OCI-LY7 (cell line): ENCODE data around the gene HAPSTR1. TPM values are rescaled to one million over a fixed set of nuclear protein-coding genes. Genes with fewer than 3 reads are reported as not detected.

ENCODE experiments used
- BruUV-seq: library from RNA; stranded (reverse); fragments of 400-500 nt; replicated peaks from 2 replicates; lab custom pipeline; 2021; lab: Mats Ljungman, UMichigan
- CTCF ChIA-PET: fragments of 300-600 bp; sonication (Branson Sonifier 250); formaldehyde crosslinking; loops from one replicate; lab custom pipeline; 2022; ENCODE audit warnings: antibody characterized with exemption; ENCODE audit not compliant: unreplicated experiment; lab: Charles Lee
- POLR2A ChIA-PET: fragments of 300-600 bp; sonication (Branson Sonifier 250); formaldehyde crosslinking; loops from one replicate; lab custom pipeline; 2022; ENCODE audit warnings: antibody characterized with exemption; lab: Charles Lee
- DNase-seq: peaks from one replicate; pipeline ENCODE4 v3.0.0-alpha.2; 2015; ENCODE audit warnings: low spot score
- H2AFZ ChIP-seq: fragments of 200-600 bp; sonication (generic), shearing (Covaris generic); 2 replicates; pipeline ENCODE4 v1.6.1; 2014; ENCODE audit warnings: mild to moderate bottlenecking, antibody characterized with exemption, low read length, moderate library complexity
- H3K27ac ChIP-seq: fragments of 200-600 bp; sonication (generic); 2 replicates; pipeline ENCODE4 v1.5.1; 2014; ENCODE audit warnings: mixed run types, low read depth, mild to moderate bottlenecking, moderate library complexity, low read length, inconsistent platforms; ENCODE audit not compliant: poor library complexity, severe bottlenecking
- H3K36me3 ChIP-seq: fragments of 200-600 bp; sonication (generic); 2 replicates; pipeline ENCODE4 v1.6.1; 2014; ENCODE audit warnings: mild to moderate bottlenecking, antibody characterized with exemption, low read length, moderate library complexity, mixed read lengths; ENCODE audit not compliant: insufficient read depth
- H3K4me1 ChIP-seq: fragments of 200-600 bp; sonication (generic); 2 replicates; pipeline ENCODE4 v1.5.1; 2014; ENCODE audit warnings: mild to moderate bottlenecking, low read length; ENCODE audit not compliant: insufficient read depth, poor library complexity, severe bottlenecking
- H3K4me2 ChIP-seq: fragments of 200-600 bp; sonication (generic); 2 replicates; pipeline ENCODE4 v1.6.1; 2014; ENCODE audit warnings: mild to moderate bottlenecking, low read length
- H3K4me3 ChIP-seq: fragments of 200-600 bp; sonication (generic); 2 replicates; pipeline ENCODE4 v1.5.1; 2014; ENCODE audit warnings: mild to moderate bottlenecking, low read depth, low read length; ENCODE audit not compliant: poor library complexity, severe bottlenecking
- H3K79me2 ChIP-seq: fragments of 200-600 bp; sonication (generic); 2 replicates; pipeline ENCODE4 v1.6.1; 2016; ENCODE audit warnings: low read depth, mild to moderate bottlenecking, low read length, moderate library complexity, mixed read lengths; ENCODE audit not compliant: insufficient read depth
- H3K9me2 ChIP-seq: fragments of 200-600 bp; sonication (generic); 2 replicates; pipeline ENCODE4 v1.6.1; 2016; ENCODE audit warnings: mild to moderate bottlenecking, low read length, mixed read lengths; ENCODE audit not compliant: insufficient read depth
- H3K9me3 ChIP-seq: fragments of 200-600 bp; sonication (generic); 2 replicates; pipeline ENCODE4 v1.6.1; 2014; ENCODE audit warnings: mild to moderate bottlenecking, mixed run types, low read length, mixed read lengths
- H4K20me1 ChIP-seq: fragments of 200-600 bp; sonication (generic); 2 replicates; pipeline ENCODE4 v1.6.1; 2014; ENCODE audit warnings: mild to moderate bottlenecking, antibody characterized with exemption, low read length, moderate library complexity, mixed read lengths; ENCODE audit not compliant: insufficient read depth
- CTCF ChIP-seq: fragments of 200-600 bp; sonication (generic); conservative IDR thresholded peaks from 2 replicates; pipeline ENCODE4 v1.5.1; 2014; ENCODE audit warnings: mild to moderate bottlenecking, antibody characterized with exemption, low read length, moderate library complexity, mixed read lengths
- EZH2phosphoT487 ChIP-seq: fragments of 200-600 bp; sonication (generic); IDR thresholded peaks from 2 replicates; pipeline ENCODE4 v1.6.1; 2018; ENCODE audit warnings: low read depth, borderline replicate concordance, mild to moderate bottlenecking, mixed run types, antibody characterized with exemption, low read length, moderate library complexity, mixed read lengths
- intact Hi-C: fragments of 100-400 bp; cut with micrococcal nuclease; formaldehyde crosslinking; loops from one replicate; pipeline ENCODE4 v1.10.0; 2022; ENCODE audit not compliant: unreplicated experiment
- total RNA-seq, 2 experiments: library from RNA; depleted of rRNA in 1 of 2; stranded (reverse); fragments of >200 nt in 1 of 2; shearing (Covaris generic) in 1 of 2; gene quantifications; 2 replicates each; pipeline ENCODE4 v1.2.3, GENCODE V29; 2014 to 2022

HAPSTR1 gene
- total RNA-seq, 2 experiments from 2014 or later, result 50.9 to 71.5 TPM

GRCh38 chr16:9112166-9112843, 20.9 kb downstream of the HAPSTR1 start:
- peaks cover 47% of the 10 kb centered on the region for H4K20me1 ChIP-seq
- peaks cover 98% of the 10 kb centered on the region for H3K36me3 ChIP-seq
- H3K79me2 ChIP-seq, result peaks cover 86% of the 10 kb centered on the region
- no peak overlapping the region for H3K27ac ChIP-seq
- CTCF ChIA-PET, result no interaction called here
- no peaks in the 10 kb centered on the region for H3K9me3 ChIP-seq
- no peak overlapping the region for H2AFZ ChIP-seq
- H3K4me3 ChIP-seq, result no peak overlapping the region
- H3K4me1 ChIP-seq, result peaks cover 15% of the 10 kb centered on the region
- no peak overlapping the region for H3K4me2 ChIP-seq
- no peak for DNase-seq
- intact Hi-C loops, result loop anchor here (10.0 kb wide), 1 partner anchor 68 kb away; no protein-coding TSS in a partner anchor
- no peak for TF ChIP-seq EZH2phosphoT487
- TF ChIP-seq CTCF, result no peak
- no peaks in the 10 kb centered on the region for H3K9me2 ChIP-seq
- BruUV-seq, result no TSS peak
- POLR2A ChIA-PET, result interaction anchor here (0.5 kb wide), 1 partner anchor 56 kb away, joined by 5 read pairs; no protein-coding TSS in a partner anchor

GRCh38 chr16:9112844-9113186, 21.4 kb downstream of the HAPSTR1 start:
- Histone ChIP-seq H3K27ac (no peak overlapping the region), H2AFZ (no peak overlapping the region), H4K20me1 (peaks cover 47% of the 10 kb centered on the region), H3K79me2 (peaks cover 86% of the 10 kb centered on the region), H3K9me2 (no peaks in the 10 kb centered on the region), H3K9me3 (no peaks in the 10 kb centered on the region), H3K4me2 (no peak overlapping the region), H3K4me3 (no peak overlapping the region), H3K4me1 (peaks cover 19% of the 10 kb centered on the region), H3K36me3 (peaks cover 98% of the 10 kb centered on the region)
- TF ChIP-seq EZH2phosphoT487 (no peak), CTCF (no peak)
- ChIA-PET POLR2A (no interaction called here), CTCF (no interaction called here)
- intact Hi-C loops, result loop anchor here (10.0 kb wide), 1 partner anchor 68 kb away; no protein-coding TSS in a partner anchor
- DNase-seq, result no peak
- no TSS peak for BruUV-seq

GRCh38 chr16:9113707-9114106, 22.3 kb downstream of the HAPSTR1 start:
- ChIA-PET CTCF (no interaction called here), POLR2A (interaction anchor here (0.6 to 1.1 kb wide), 2 partner anchors 13 to 56 kb away, joined by 3 to 5 read pairs; no protein-coding TSS in a partner anchor)
- TF ChIP-seq CTCF, result no peak
- no peak for TF ChIP-seq EZH2phosphoT487
- Histone ChIP-seq H3K27ac (no peak overlapping the region), H3K36me3 (peaks cover 98% of the 10 kb centered on the region), H3K4me3 (no peak overlapping the region), H3K9me2 (no peaks in the 10 kb centered on the region), H3K79me2 (peaks cover 86% of the 10 kb centered on the region), H2AFZ (no peak overlapping the region), H3K4me2 (no peak overlapping the region), H3K9me3 (no peaks in the 10 kb centered on the region), H3K4me1 (peaks cover 19% of the 10 kb centered on the region), H4K20me1 (peaks cover 43% of the 10 kb centered on the region)
- intact Hi-C loops, result loop anchor here (10.0 kb wide), 1 partner anchor 69 kb away; no protein-coding TSS in a partner anchor
- no peak for DNase-seq
- no TSS peak for BruUV-seq
